Cortex of kidney (tissue), 1 donor: ENCODE results near the gene DSTN.

Source experiments
- DNase-seq: peaks from one replicate; lab custom pipeline; 2025; lab: John Stamatoyannopoulos, UW

Gene DSTN

GRCh38 chr20:17549131-17549530, 20.7 kb upstream of the DSTN start:
- no peak for DNase-seq

- no peak for DNase-seq
Observed at GRCh38 chr20:17555106-17555505, 14.8 kb upstream of the DSTN start.

GRCh38 chr20:17556837-17557674, 12.8 kb upstream of the DSTN start:
- DNase-seq, result no peak

- no peak for DNase-seq
Observed at GRCh38 chr20:17557675-17558006, 12.2 kb upstream of the DSTN start.

- DNase-seq, result no peak
Observed at GRCh38 chr20:17558154-17558940, 11.5 kb upstream of the DSTN start.

GRCh38 chr20:17558941-17559304, 11.0 kb upstream of the DSTN start:
- no peak for DNase-seq

GRCh38 chr20:17559338-17559737, 10.5 kb upstream of the DSTN start:
- DNase-seq, result no peak

GRCh38 chr20:17560344-17561074, 9.4 kb upstream of the DSTN start:
- no peak for DNase-seq

- no peak for DNase-seq
Observed at GRCh38 chr20:17562804-17563305, 7.0 kb upstream of the DSTN start.

- no peak for DNase-seq
Observed at GRCh38 chr20:17565169-17565845, 4.6 kb upstream of the DSTN start.

GRCh38 chr20:17566345-17566744, 3.5 kb upstream of the DSTN start:
- DNase-seq, result no peak

GRCh38 chr20:17568045-17568788, 1.7 kb upstream of the DSTN start:
- no peak for DNase-seq

GRCh38 chr20:17568972-17569521, 828 bp upstream of the DSTN start:
- DNase-seq, result no peak

GRCh38 chr20:17570347-17571152, 675 bp downstream of the DSTN start:
- no peak for DNase-seq

GRCh38 chr20:17571153-17571527, 1.3 kb downstream of the DSTN start:
- DNase-seq, result no peak

GRCh38 chr20:17572034-17572638, 2.3 kb downstream of the DSTN start:
- no peak for DNase-seq

- DNase-seq, result no peak
Observed at GRCh38 chr20:17573463-17573862, 3.6 kb downstream of the DSTN start.

- DNase-seq, result no peak
Observed at GRCh38 chr20:17576215-17576614, 6.3 kb downstream of the DSTN start.

- DNase-seq, result no peak
Observed at GRCh38 chr20:17579369-17580039, 9.6 kb downstream of the DSTN start.
